ENCODE data around the gene PDIA3. TPM values are rescaled to one million over a fixed set of nuclear protein-coding genes. Genes with fewer than 3 reads are reported as not detected.

PDIA3 gene
- total and polyA plus RNA-seq, 2 donors (not counting 1 experiment from before 2014, with no cell fraction given) = 120 to 528 TPM

GRCh38 chr15:43791993-43792760 lies 45.9 kb downstream of the PDIA3 start, which contains the start of gene SERF2:
Gene SERF2 (plus strand): TSS chr15:43792320. CDS start chr15:43792377, 57 bp downstream.
- peak within 1 kb of the TSS; percentile 98 for H3K9ac ChIP-seq (ENCODE audit: insufficient read depth, low read length)
- peaks cover 32% of the 10 kb centered on the region for H3K79me2 ChIP-seq (ENCODE audit: control insufficient read depth, insufficient read depth, low read length)
- peak within 1 kb of the TSS; percentile 97 for H3K27ac ChIP-seq (ENCODE audit: insufficient read depth, low read length)
- H3K9me3 ChIP-seq (ENCODE audit: control insufficient read depth, insufficient read depth, low read depth, low read length) = no peaks in the 10 kb centered on the region
- peaks cover 20% of the 10 kb centered on the region for H3K36me3 ChIP-seq (ENCODE audit: control insufficient read depth, insufficient read depth, low read length)
- peak within 1 kb of the TSS; percentile 94 for H3K4me2 ChIP-seq (ENCODE audit: extremely low read depth, insufficient read depth, low read length)
- H4K20me1 ChIP-seq (ENCODE audit: control insufficient read depth, extremely low read depth, insufficient read depth, low read length) = no peaks in the 10 kb centered on the region
- peak within 1 kb of the TSS; percentile 41 to 100 (median 89) for H3K4me3 ChIP-seq (replicated peaks in 1 of 4; ENCODE audit: control extremely low read depth in 1 of 4, insufficient read depth in 1 of 4, low read depth in 3 of 4, low read length in 4 of 4)
- H3K27me3 ChIP-seq (ENCODE audit: control insufficient read depth, insufficient read depth, low read length) = no peaks in the 10 kb centered on the region
- peak; percentile 99 for DNase-seq (ENCODE audit: low read depth in 2 of 2)
- H3K4me1 ChIP-seq (ENCODE audit: control insufficient read depth, extremely low read depth, insufficient read depth, low read length) = peaks cover 14% of the 10 kb centered on the region
- TF ChIP-seq EZH2 (IDR thresholded peaks at IDR 0.05; ENCODE audit: low read length, missing control alignments) (no peak), CTCF (conservative IDR thresholded peaks at IDR 0.05 in 1 of 2, IDR thresholded peaks at IDR 0.05 in 1 of 2; ENCODE audit: low read depth in 1 of 2, low read length in 2 of 2) (no peak)
- peak within 1 kb of the TSS; percentile 87 for H2AFZ ChIP-seq (ENCODE audit: low read length)

GRCh38 chr15:43792761-43793476 lies 46.7 kb downstream of the PDIA3 start:
- no peaks in the 10 kb centered on the region for H3K27me3 ChIP-seq (ENCODE audit: control insufficient read depth, insufficient read depth, low read length)
- H3K4me3 ChIP-seq (replicated peaks in 1 of 4; ENCODE audit: control extremely low read depth in 1 of 4, insufficient read depth in 1 of 4, low read depth in 3 of 4, low read length in 4 of 4) = peak overlapping the region; percentile 41 to 100 (median 89)
- peaks cover 14% of the 10 kb centered on the region for H3K4me1 ChIP-seq (ENCODE audit: control insufficient read depth, extremely low read depth, insufficient read depth, low read length)
- peak overlapping the region; percentile 94 for H3K4me2 ChIP-seq (ENCODE audit: extremely low read depth, insufficient read depth, low read length)
- H4K20me1 ChIP-seq (ENCODE audit: control insufficient read depth, extremely low read depth, insufficient read depth, low read length) = no peaks in the 10 kb centered on the region
- H3K36me3 ChIP-seq (ENCODE audit: control insufficient read depth, insufficient read depth, low read length) = peaks cover 20% of the 10 kb centered on the region
- no peak overlapping the region for H2AFZ ChIP-seq (ENCODE audit: low read length)
- peak in 1 of 2 donors; percentile 39 for DNase-seq (ENCODE audit: low read depth in 2 of 2)
- peaks cover 32% of the 10 kb centered on the region for H3K79me2 ChIP-seq (ENCODE audit: control insufficient read depth, insufficient read depth, low read length)
- TF ChIP-seq EZH2 (IDR thresholded peaks at IDR 0.05; ENCODE audit: low read length, missing control alignments) (no peak), CTCF (conservative IDR thresholded peaks at IDR 0.05 in 1 of 2, IDR thresholded peaks at IDR 0.05 in 1 of 2; ENCODE audit: low read depth in 1 of 2, low read length in 2 of 2) (peak in 1 of 2 donors; percentile 20)
- no peaks in the 10 kb centered on the region for H3K9me3 ChIP-seq (ENCODE audit: control insufficient read depth, insufficient read depth, low read depth, low read length)
- H3K27ac ChIP-seq (ENCODE audit: insufficient read depth, low read length) = peak overlapping the region; percentile 97
- peak overlapping the region; percentile 98 for H3K9ac ChIP-seq (ENCODE audit: insufficient read depth, low read length)

- H3K27ac ChIP-seq (ENCODE audit: insufficient read depth, low read length) = peak overlapping the region; percentile 97
- H3K4me1 ChIP-seq (ENCODE audit: control insufficient read depth, extremely low read depth, insufficient read depth, low read length) = peaks cover 14% of the 10 kb centered on the region
- H4K20me1 ChIP-seq (ENCODE audit: control insufficient read depth, extremely low read depth, insufficient read depth, low read length) = no peaks in the 10 kb centered on the region
Measured at GRCh38 chr15:43793647-43794046, 47.4 kb downstream of the PDIA3 start.

More at GRCh38 chr15:43793647-43794046, 47.4 kb downstream of the PDIA3 start:
- H3K9ac ChIP-seq (ENCODE audit: insufficient read depth, low read length) = no peak overlapping the region
- no peaks in the 10 kb centered on the region for H3K27me3 ChIP-seq (ENCODE audit: control insufficient read depth, insufficient read depth, low read length)
- H3K4me2 ChIP-seq (ENCODE audit: extremely low read depth, insufficient read depth, low read length) = peak overlapping the region; percentile 94
- H3K9me3 ChIP-seq (ENCODE audit: control insufficient read depth, insufficient read depth, low read depth, low read length) = no peaks in the 10 kb centered on the region
- H3K4me3 ChIP-seq (replicated peaks in 1 of 4; ENCODE audit: control extremely low read depth in 1 of 4, insufficient read depth in 1 of 4, low read depth in 3 of 4, low read length in 4 of 4) = peak overlapping the region; percentile 41 to 100 (median 89)
- no peak overlapping the region for H2AFZ ChIP-seq (ENCODE audit: low read length)
- H3K36me3 ChIP-seq (ENCODE audit: control insufficient read depth, insufficient read depth, low read length) = peaks cover 20% of the 10 kb centered on the region
- peaks cover 32% of the 10 kb centered on the region for H3K79me2 ChIP-seq (ENCODE audit: control insufficient read depth, insufficient read depth, low read length)
- DNase-seq (ENCODE audit: low read depth in 2 of 2) = no peak
- no peak for TF ChIP-seq CTCF (conservative IDR thresholded peaks at IDR 0.05 in 1 of 2, IDR thresholded peaks at IDR 0.05 in 1 of 2; ENCODE audit: low read depth in 1 of 2, low read length in 2 of 2)
- TF ChIP-seq EZH2 (IDR thresholded peaks at IDR 0.05; ENCODE audit: low read length, missing control alignments) = no peak

All from fibroblast of lung (primary cell).